Measurements from ENCODE around the gene SIDT2. TPM values are rescaled to one million over a fixed set of nuclear protein-coding genes. Genes with fewer than 3 reads are reported as not detected.

SIDT2 gene
- total RNA-seq, 1 donor from 2014 or later: 37.6 TPM

DNA sequence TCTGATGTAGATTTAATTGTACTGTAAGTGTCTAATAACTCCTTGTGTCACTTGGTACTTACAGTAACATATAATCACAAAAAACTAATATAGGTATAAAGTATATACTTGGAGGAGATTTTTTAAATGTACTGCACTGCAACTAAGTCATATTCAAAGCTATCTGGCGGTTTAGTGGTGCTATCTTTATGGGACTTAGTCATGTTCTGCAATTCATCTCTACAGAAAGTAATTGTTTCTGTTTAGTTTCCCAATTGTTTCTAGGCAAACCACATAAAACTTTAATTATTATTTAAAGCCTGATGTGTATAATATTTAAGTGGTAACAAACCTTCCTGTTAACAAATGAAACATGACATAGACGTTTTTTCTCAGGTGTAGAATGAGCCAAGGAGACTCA is 26.5 kb upstream of the SIDT2 start:
- H3K36me3 Mint-ChIP-seq (ENCODE audit: low read depth): peaks cover 6% of the 10 kb centered on the region
- TF ChIP-seq, protein P1, sequence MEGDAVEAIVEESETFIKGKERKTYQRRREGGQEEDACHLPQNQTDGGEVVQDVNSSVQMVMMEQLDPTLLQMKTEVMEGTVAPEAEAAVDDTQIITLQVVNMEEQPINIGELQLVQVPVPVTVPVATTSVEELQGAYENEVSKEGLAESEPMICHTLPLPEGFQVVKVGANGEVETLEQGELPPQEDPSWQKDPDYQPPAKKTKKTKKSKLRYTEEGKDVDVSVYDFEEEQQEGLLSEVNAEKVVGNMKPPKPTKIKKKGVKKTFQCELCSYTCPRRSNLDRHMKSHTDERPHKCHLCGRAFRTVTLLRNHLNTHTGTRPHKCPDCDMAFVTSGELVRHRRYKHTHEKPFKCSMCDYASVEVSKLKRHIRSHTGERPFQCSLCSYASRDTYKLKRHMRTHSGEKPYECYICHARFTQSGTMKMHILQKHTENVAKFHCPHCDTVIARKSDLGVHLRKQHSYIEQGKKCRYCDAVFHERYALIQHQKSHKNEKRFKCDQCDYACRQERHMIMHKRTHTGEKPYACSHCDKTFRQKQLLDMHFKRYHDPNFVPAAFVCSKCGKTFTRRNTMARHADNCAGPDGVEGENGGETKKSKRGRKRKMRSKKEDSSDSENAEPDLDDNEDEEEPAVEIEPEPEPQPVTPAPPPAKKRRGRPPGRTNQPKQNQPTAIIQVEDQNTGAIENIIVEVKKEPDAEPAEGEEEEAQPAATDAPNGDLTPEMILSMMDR (conservative IDR thresholded peaks at IDR 0.05): no peak
- H3K4me1 Mint-ChIP-seq: peaks cover 11% of the 10 kb centered on the region
- no peaks in the 10 kb centered on the region for H3K27me3 Mint-ChIP-seq (ENCODE audit: low read depth)
- no peak overlapping the region for H3K4me3 Mint-ChIP-seq
- H3K9me3 Mint-ChIP-seq: no peaks in the 10 kb centered on the region
- peak overlapping the region; percentile 57 for H3K27ac Mint-ChIP-seq (ENCODE audit: unreplicated experiment)
- no peak for DNase-seq (ENCODE audit: low read depth, low spot score)

DNA sequence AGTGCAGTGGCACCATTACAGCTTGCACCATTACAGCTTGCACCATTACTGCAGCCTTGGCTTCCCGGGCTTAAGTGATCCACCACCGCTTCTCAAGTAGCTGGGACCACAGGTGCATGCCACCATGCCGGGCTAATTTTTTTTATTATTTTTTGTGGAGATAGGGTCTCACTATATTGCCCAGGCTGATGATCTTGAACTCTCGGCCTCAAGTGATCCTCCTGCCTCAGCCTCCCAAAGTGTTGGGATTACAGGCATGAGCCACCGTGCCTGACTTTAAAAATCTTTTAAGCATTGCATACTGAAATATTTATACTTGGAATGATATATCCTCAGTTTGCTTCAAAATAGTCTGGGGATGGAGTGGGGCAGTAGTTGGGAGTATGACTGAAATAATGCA is 24.1 kb upstream of the SIDT2 start:
- H3K4me1 Mint-ChIP-seq: peaks cover 4% of the 10 kb centered on the region
- no peaks in the 10 kb centered on the region for H3K27me3 Mint-ChIP-seq (ENCODE audit: low read depth)
- peaks cover 3% of the 10 kb centered on the region for H3K36me3 Mint-ChIP-seq (ENCODE audit: low read depth)
- no peak overlapping the region for H3K4me3 Mint-ChIP-seq
- TF ChIP-seq, protein P1 (conservative IDR thresholded peaks at IDR 0.05): no peak
- no peaks in the 10 kb centered on the region for H3K9me3 Mint-ChIP-seq
- DNase-seq (ENCODE audit: low read depth, low spot score): no peak
- H3K27ac Mint-ChIP-seq (ENCODE audit: unreplicated experiment): no peak overlapping the region

DNA sequence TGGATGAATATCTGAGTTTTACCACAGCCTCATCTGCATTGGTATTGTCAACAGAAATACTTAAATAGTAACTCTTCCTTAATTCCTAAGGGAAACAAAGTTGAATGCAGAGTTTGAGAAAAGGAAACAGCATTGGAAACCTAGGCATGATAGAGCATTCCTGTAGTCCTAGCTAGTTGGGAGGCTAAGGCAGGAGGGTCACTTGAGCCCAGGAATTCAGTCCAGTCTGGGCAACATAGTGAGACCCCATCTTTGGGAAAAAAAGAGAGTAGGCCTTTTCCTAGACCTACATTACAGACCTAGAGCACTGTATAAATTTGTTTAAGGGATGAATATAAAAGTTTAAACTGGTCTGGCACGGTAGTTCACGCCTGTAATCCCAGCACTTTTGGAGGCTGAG is 21.0 kb upstream of the SIDT2 start:
- TF ChIP-seq, protein P1 (conservative IDR thresholded peaks at IDR 0.05): no peak
- H3K27me3 Mint-ChIP-seq (ENCODE audit: low read depth): no peaks in the 10 kb centered on the region
- H3K9me3 Mint-ChIP-seq: no peaks in the 10 kb centered on the region
- DNase-seq (ENCODE audit: low read depth, low spot score): no peak
- no peak overlapping the region for H3K27ac Mint-ChIP-seq (ENCODE audit: unreplicated experiment)
- no peak overlapping the region for H3K4me3 Mint-ChIP-seq
- H3K4me1 Mint-ChIP-seq: peaks cover under 1% of the 10 kb centered on the region
- H3K36me3 Mint-ChIP-seq (ENCODE audit: low read depth): peaks cover 7% of the 10 kb centered on the region

DNA sequence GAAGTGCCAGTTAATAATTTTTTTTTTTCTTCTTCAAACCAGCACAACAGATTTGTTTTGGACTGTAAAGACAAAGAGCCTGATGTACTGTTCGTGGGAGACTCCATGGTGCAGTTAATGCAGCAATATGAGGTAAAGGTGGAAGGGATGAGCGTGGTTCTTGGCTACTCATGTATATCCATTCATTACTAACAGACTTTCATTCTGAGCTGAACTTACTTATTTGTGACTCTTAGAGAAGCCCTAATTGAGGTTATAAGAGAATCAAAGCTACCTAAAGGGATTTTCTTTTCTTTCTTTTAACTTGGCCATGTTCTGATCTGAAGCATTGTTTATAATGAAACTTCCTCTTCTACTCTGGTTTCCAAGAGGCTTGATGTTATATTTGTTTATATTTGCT is 18.7 kb upstream of the SIDT2 start:
- DNase-seq (ENCODE audit: low read depth, low spot score): no peak
- Mint-ChIP-seq H3K4me1 (no peaks in the 10 kb centered on the region), H3K4me3 (no peak overlapping the region), H3K9me3 (no peaks in the 10 kb centered on the region), H3K27me3 (ENCODE audit: low read depth) (no peaks in the 10 kb centered on the region), H3K36me3 (ENCODE audit: low read depth) (peaks cover 10% of the 10 kb centered on the region), H3K27ac (ENCODE audit: unreplicated experiment) (no peak overlapping the region)
- TF ChIP-seq, protein P1 (conservative IDR thresholded peaks at IDR 0.05): no peak

DNA sequence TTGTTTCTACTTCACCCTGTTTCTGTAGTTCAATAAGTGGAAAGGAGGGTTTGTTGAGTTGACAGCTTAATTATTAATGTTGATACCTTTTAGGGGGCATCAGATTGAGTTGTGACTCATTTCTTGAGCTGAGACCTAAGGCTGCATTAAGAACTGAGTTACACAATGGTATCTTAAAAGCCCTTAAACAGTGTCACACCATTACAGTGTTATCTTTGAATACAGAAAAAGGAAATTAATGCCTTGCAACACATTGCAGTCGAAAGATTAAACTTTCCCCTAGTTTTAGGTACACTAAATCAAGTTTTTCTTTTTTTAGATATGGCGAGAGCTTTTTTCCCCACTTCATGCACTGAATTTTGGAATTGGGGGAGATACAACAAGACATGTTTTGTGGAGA is 17.7 kb upstream of the SIDT2 start:
- H3K36me3 Mint-ChIP-seq (ENCODE audit: low read depth): peaks cover 12% of the 10 kb centered on the region
- no peak overlapping the region for H3K27ac Mint-ChIP-seq (ENCODE audit: unreplicated experiment)
- no peak overlapping the region for H3K4me3 Mint-ChIP-seq
- H3K27me3 Mint-ChIP-seq (ENCODE audit: low read depth): no peaks in the 10 kb centered on the region
- no peak for DNase-seq (ENCODE audit: low read depth, low spot score)
- TF ChIP-seq, protein P1 (conservative IDR thresholded peaks at IDR 0.05): no peak
- no peaks in the 10 kb centered on the region for H3K9me3 Mint-ChIP-seq
- H3K4me1 Mint-ChIP-seq: no peaks in the 10 kb centered on the region

DNA sequence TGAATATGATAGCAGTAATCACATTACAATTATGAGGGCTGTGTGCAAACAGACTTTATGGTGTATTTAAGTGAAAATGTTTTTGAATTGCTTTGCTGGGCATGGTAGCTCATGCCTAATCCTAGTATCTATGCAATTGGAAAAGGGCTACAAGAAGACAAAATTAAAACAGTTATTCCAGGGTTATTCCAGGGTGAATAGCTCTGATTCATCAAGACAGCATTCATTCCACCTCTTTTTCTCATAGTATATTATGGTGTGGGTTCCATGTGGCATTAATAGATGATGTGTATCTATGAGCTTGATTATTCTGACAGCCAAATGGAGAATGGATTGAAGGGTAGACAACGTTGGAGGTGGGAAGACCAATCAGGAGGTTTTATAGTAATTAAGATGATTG is 12.1 kb upstream of the SIDT2 start:
- Mint-ChIP-seq H3K27ac (ENCODE audit: unreplicated experiment) (no peak overlapping the region), H3K9me3 (no peaks in the 10 kb centered on the region), H3K36me3 (ENCODE audit: low read depth) (peaks cover 9% of the 10 kb centered on the region), H3K4me1 (peaks cover 6% of the 10 kb centered on the region), H3K4me3 (no peak overlapping the region), H3K27me3 (ENCODE audit: low read depth) (no peaks in the 10 kb centered on the region)
- no peak for DNase-seq (ENCODE audit: low read depth, low spot score)
- TF ChIP-seq, protein P1 (conservative IDR thresholded peaks at IDR 0.05): no peak
